C4-2B (cell line): Measurements from ENCODE around the gene LTBP1.

Experiments used
- H3K27ac ChIP-seq: fragments of 450-650 bp; 2 replicates; pipeline ENCODE4 v1.5.1; 2017
- CTCF ChIP-seq: fragments of 450-650 bp; conservative IDR thresholded peaks from 2 replicates; pipeline ENCODE4 v1.5.1; 2017; ENCODE audit warnings: mild to moderate bottlenecking
- ZFX ChIP-seq: fragments of 450-650 bp; IDR thresholded peaks from 2 replicates; pipeline ENCODE4 v1.6.1; 2017

The LTBP1 gene

DNA sequence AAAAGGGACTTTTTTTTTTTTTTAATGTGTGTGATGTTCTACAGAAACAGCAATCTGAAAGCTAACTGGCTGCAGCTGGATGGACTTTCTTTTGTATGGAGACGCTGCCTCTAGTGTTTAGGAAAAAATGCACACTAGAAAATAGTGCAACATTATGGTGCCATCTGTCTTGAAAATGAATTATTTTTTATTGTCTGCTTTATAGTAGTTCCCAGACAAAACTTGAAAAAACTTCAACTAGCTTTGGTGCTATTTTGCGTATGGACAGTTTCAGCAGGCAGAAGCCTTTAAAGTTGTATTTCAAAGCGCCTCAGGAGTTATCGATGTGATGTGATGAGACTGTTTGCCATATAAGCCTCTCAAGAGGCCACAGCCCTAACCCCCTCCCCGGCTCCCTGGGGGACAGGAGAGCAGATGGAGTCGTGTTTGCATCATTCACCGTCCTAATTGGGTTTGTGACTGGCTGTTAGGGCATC is 86.9 kb downstream of the LTBP1 start:
- no peak overlapping the region for H3K27ac ChIP-seq
- TF ChIP-seq CTCF (peak; percentile 63), ZFX (no peak)

- TF ChIP-seq CTCF (peak; percentile 20), ZFX (no peak)
- H3K27ac ChIP-seq = no peak overlapping the region
These were observed 88.0 kb downstream of the LTBP1 start for GRCh38 chr2:33034784-33035183.

GRCh38 chr2:33038230-33038629 is 91.5 kb downstream of the LTBP1 start:
- H3K27ac ChIP-seq = no peak overlapping the region
- no peak for TF ChIP-seq CTCF
- TF ChIP-seq ZFX = no peak

DNA sequence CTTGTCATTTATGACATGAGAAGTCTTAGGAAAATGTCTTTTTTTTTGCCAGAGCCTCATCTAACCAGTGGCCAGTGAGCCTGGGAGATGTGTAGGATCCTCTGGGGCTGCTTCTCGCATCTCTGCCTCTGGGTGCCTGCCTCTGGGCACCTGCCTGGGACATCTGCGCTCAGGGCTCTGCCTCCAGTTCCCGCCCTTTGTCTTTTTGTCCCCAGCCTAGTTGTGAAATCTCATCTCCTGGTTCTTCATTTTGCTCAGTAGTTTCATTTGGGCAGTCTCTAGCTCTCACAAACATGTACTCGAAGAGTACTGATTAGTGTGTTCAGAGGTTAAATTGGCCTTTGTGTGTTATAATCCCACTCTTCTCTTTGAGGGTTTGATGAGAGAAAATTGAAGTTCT is 92.0 kb downstream of the LTBP1 start:
- no peak overlapping the region for H3K27ac ChIP-seq
- TF ChIP-seq CTCF (no peak), ZFX (no peak)

GRCh38 chr2:33040541-33040940 is 93.8 kb downstream of the LTBP1 start:
- TF ChIP-seq CTCF = no peak
- no peak for TF ChIP-seq ZFX
- no peak overlapping the region for H3K27ac ChIP-seq

GRCh38 chr2:33042265-33042664 is 95.5 kb downstream of the LTBP1 start:
- no peak for TF ChIP-seq ZFX
- TF ChIP-seq CTCF = no peak
- no peak overlapping the region for H3K27ac ChIP-seq

GRCh38 chr2:33042819-33043218 is 96.1 kb downstream of the LTBP1 start:
- no peak overlapping the region for H3K27ac ChIP-seq
- TF ChIP-seq CTCF (no peak), ZFX (no peak)
